IMR-90 (cell line): ENCODE measurements around the gene STARD10. TPM values are rescaled to one million over a fixed set of nuclear protein-coding genes. Genes with fewer than 3 reads are reported as not detected.

Experiments used
- ATAC-seq: fragments of 200-7000 bp; cut with Tn5 transposase; 2 replicates; pipeline ENCODE4 v1.9.1; 2020; ENCODE audit warnings: low read depth, mild to moderate bottlenecking, moderate library complexity
- BruUV-seq: library from RNA; stranded (reverse); fragments of 400-500 nt; replicated peaks from 2 replicates; lab custom pipeline; 2021; lab: Mats Ljungman, UMichigan
- CTCF ChIA-PET: fragments of 300-600 bp; formaldehyde crosslinking; extraction: SDS; loops from one replicate; lab custom pipeline; 2021; ENCODE audit warnings: antibody characterized with exemption; lab: Yijun Ruan, JAX
- POLR2A ChIA-PET: fragments of 300-600 bp; sonication (Branson Sonifier 250); formaldehyde crosslinking; loops from one replicate; lab custom pipeline; 2022; ENCODE audit warnings: antibody characterized with exemption; ENCODE audit not compliant: unreplicated experiment; lab: Charles Lee
- DNase-seq: peaks from one replicate; pipeline ENCODE4 v3.0.0; 2013
- H2AFZ ChIP-seq: replicated peaks from 2 replicates; pipeline ENCODE3; 2013; ENCODE audit warnings: low read length, mild to moderate bottlenecking; ENCODE audit not compliant: poor library complexity
- H2AK5ac ChIP-seq: 2 replicates; pipeline ENCODE4 v1.6.1; 2013; ENCODE audit warnings: low read depth, low read length, inconsistent platforms
- H2AK9ac ChIP-seq: replicated peaks from 2 replicates; pipeline ENCODE3; 2013; ENCODE audit warnings: mild to moderate bottlenecking, low read depth, low read length, moderate library complexity; ENCODE audit not compliant: poor library complexity
- H2BK120ac ChIP-seq: 2 replicates; pipeline ENCODE4 v1.6.1; 2013; ENCODE audit warnings: low read depth, low read length, inconsistent platforms
- H2BK15ac ChIP-seq: 3 replicates; pipeline ENCODE4 v1.6.1; 2013; ENCODE audit warnings: low read depth, low read length, inconsistent platforms
- H2BK20ac ChIP-seq: 2 replicates; pipeline ENCODE4 v1.6.1; 2013; ENCODE audit warnings: low read depth, mild to moderate bottlenecking, inconsistent platforms, low read length, moderate library complexity
- H2BK5ac ChIP-seq: 2 replicates; pipeline ENCODE4 v1.6.1; 2013; ENCODE audit warnings: mild to moderate bottlenecking, low read depth, low read length, inconsistent platforms; ENCODE audit not compliant: poor library complexity, severe bottlenecking
- H3K14ac ChIP-seq: replicated peaks from 2 replicates; pipeline ENCODE4 v1.6.1; 2013; ENCODE audit warnings: low read depth, low read length, inconsistent platforms
- H3K18ac ChIP-seq: 2 replicates; pipeline ENCODE4 v1.6.1; 2013; ENCODE audit warnings: low read depth, low read length, control low read depth
- H3K23ac ChIP-seq: 2 replicates; pipeline ENCODE4 v1.6.1; 2013; ENCODE audit warnings: low read depth, low read length, inconsistent platforms
- H3K27ac ChIP-seq: 2 replicates; pipeline ENCODE4 v1.5.1; 2013; ENCODE audit warnings: mild to moderate bottlenecking, control low read depth, low read length; ENCODE audit not compliant: insufficient read depth
- H3K27me3 ChIP-seq: 2 replicates; pipeline ENCODE4 v1.6.1; 2013; ENCODE audit warnings: low read length; ENCODE audit not compliant: control insufficient read depth, insufficient read depth
- H3K36me3 ChIP-seq: 2 replicates; pipeline ENCODE4 v1.6.1; 2013; ENCODE audit warnings: low read length, mixed read lengths; ENCODE audit not compliant: control insufficient read depth, insufficient read depth
- H3K4ac ChIP-seq: 2 replicates; pipeline ENCODE4 v1.6.1; 2013; ENCODE audit warnings: low read depth, low read length, inconsistent platforms
- H3K4me1 ChIP-seq: 2 replicates; pipeline ENCODE4 v1.6.1; 2013; ENCODE audit warnings: low read length, mixed read lengths; ENCODE audit not compliant: control insufficient read depth, insufficient read depth
- H3K4me2 ChIP-seq: 2 replicates; pipeline ENCODE4 v1.6.1; 2013; ENCODE audit warnings: low read depth, mild to moderate bottlenecking, control low read depth, low read length, moderate library complexity
- H3K4me3 ChIP-seq: 2 replicates; pipeline ENCODE4 v1.5.1; 2013; ENCODE audit warnings: low read depth, mild to moderate bottlenecking, control low read depth, low read length, moderate library complexity; ENCODE audit not compliant: insufficient read depth
- H3K56ac ChIP-seq: 2 replicates; pipeline ENCODE4 v1.6.1; 2013; ENCODE audit warnings: low read length, inconsistent platforms; ENCODE audit not compliant: insufficient read depth; ENCODE audit errors: extremely low read depth
- H3K79me1 ChIP-seq, 2 experiments: 2 replicates each; pipeline ENCODE4 v1.6.1; 2013; ENCODE audit warnings: low read length in 2 of 2, inconsistent platforms in 1 of 2, low read depth in 1 of 2
- H3K9ac ChIP-seq: 2 replicates; pipeline ENCODE4 v1.6.1; 2013; ENCODE audit warnings: low read depth, low read length, control low read depth
- H3K9me1 ChIP-seq: 2 replicates; pipeline ENCODE4 v1.6.1; 2013; ENCODE audit warnings: low read length, inconsistent platforms; ENCODE audit not compliant: insufficient read depth
- H3K9me3 ChIP-seq: 2 replicates; pipeline ENCODE4 v1.6.1; 2013; ENCODE audit warnings: low read length; ENCODE audit not compliant: control insufficient read depth, insufficient read depth
- H4K20me1 ChIP-seq: 2 replicates; pipeline ENCODE4 v1.6.1; 2013; ENCODE audit warnings: low read length, inconsistent platforms; ENCODE audit not compliant: insufficient read depth
- H4K5ac ChIP-seq: 2 replicates; pipeline ENCODE4 v1.6.1; 2013; ENCODE audit warnings: mild to moderate bottlenecking, low read depth, low read length, control low read depth
- H4K8ac ChIP-seq, 2 experiments: 2 replicates each; pipeline ENCODE4 v1.6.1; 2013; ENCODE audit warnings: low read depth in 2 of 2, low read length in 2 of 2, control low read depth in 1 of 2, inconsistent platforms in 1 of 2
- H4K91ac ChIP-seq: 2 replicates; pipeline ENCODE4 v1.6.1; 2013; ENCODE audit warnings: low read depth, low read length, inconsistent platforms; ENCODE audit not compliant: insufficient read depth
- CEBPB ChIP-seq: IDR thresholded peaks from 2 replicates; pipeline ENCODE4 v1.6.1; 2012; ENCODE audit warnings: low read depth, low read length, improper control_type of control experiment
- CHD1 ChIP-seq: IDR thresholded peaks from 2 replicates; pipeline ENCODE4 v1.6.1; 2012; ENCODE audit warnings: low read depth, low read length, improper control_type of control experiment
- CTCF ChIP-seq: conservative IDR thresholded peaks from 2 replicates; pipeline ENCODE4 v1.5.1; 2012; ENCODE audit warnings: mild to moderate bottlenecking, low read depth, low read length, improper control_type of control experiment
- ELK1 ChIP-seq: fragments of 150-350 bp; IDR thresholded peaks from 2 replicates; pipeline ENCODE4 v1.6.1; 2016; ENCODE audit warnings: low read depth, mild to moderate bottlenecking, low read length, moderate library complexity, borderline replicate concordance
- FOS ChIP-seq: fragments of 150-350 bp; IDR thresholded peaks from 2 replicates; pipeline ENCODE4 v1.6.1; 2016; ENCODE audit warnings: low read depth, low read length
- MAFK ChIP-seq: IDR thresholded peaks from 2 replicates; pipeline ENCODE4 v1.6.1; 2012; ENCODE audit warnings: low read depth, low read length, improper control_type of control experiment
- MAZ ChIP-seq: IDR thresholded peaks from 2 replicates; pipeline ENCODE4 v1.6.1; 2012; ENCODE audit warnings: low read depth, mild to moderate bottlenecking, low read length, improper control_type of control experiment, moderate library complexity, borderline replicate concordance
- MXI1 ChIP-seq: IDR thresholded peaks from 2 replicates; pipeline ENCODE4 v1.6.1; 2012; ENCODE audit warnings: low read depth, mild to moderate bottlenecking, low read length, moderate library complexity, borderline replicate concordance
- NFE2L2 ChIP-seq: fragments of 150-350 bp; IDR thresholded peaks from 2 replicates; pipeline ENCODE4 v1.6.1; 2016; ENCODE audit warnings: low read depth, mild to moderate bottlenecking, low read length
- POLR2A ChIP-seq: IDR thresholded peaks from 2 replicates; pipeline ENCODE4 v1.6.1; 2012; ENCODE audit warnings: mild to moderate bottlenecking, low read depth, low read length
- RAD21 ChIP-seq: IDR thresholded peaks from 2 replicates; pipeline ENCODE4 v1.6.1; 2012; ENCODE audit warnings: low read length, improper control_type of control experiment
- RFX5 ChIP-seq: IDR thresholded peaks from 2 replicates; pipeline ENCODE4 v1.8.0; 2012; ENCODE audit warnings: low read depth, mild to moderate bottlenecking, low read length, moderate library complexity
- SMC3 ChIP-seq: fragments of 150-350 bp; IDR thresholded peaks from 2 replicates; pipeline ENCODE4 v1.6.1; 2016; ENCODE audit warnings: low read depth, mild to moderate bottlenecking, antibody characterized with exemption, low read length, moderate library complexity
- WGBS, 2 experiments: methylation state at CpG; one replicate each; pipeline versions ENCODE4 v1.1.5 to v1.1.7; 2013; ENCODE audit warnings: missing lambda C conversion rate in 2 of 2; ENCODE audit not compliant: insufficient read length in 1 of 2; ENCODE audit errors: extremely low coverage in 2 of 2; 5-methylcytosine and 5-hydroxymethylcytosine counted together
- dilution Hi-C: fragments of 300-500 bp; cut with HindIII; formaldehyde crosslinking; loops from one replicate; pipeline ENCODE4 v1.14.3; 2018; ENCODE audit warnings: low sequenced_read_pairs; ENCODE audit not compliant: unreplicated experiment
- in situ Hi-C: fragments of 300-500 bp; cut with MboI; formaldehyde crosslinking; loops from 3 replicates; pipeline ENCODE4 v1.14.3; 2019; ENCODE audit warnings: low sequenced_read_pairs, inconsistent platforms, mixed read lengths
- intact Hi-C: fragments of 100-400 bp; cut with micrococcal nuclease; formaldehyde crosslinking; loops from 2 replicates; pipeline ENCODE4 v1.10.0; 2022
- polyA plus RNA-seq, 3 experiments: library from polyadenylated mRNA; depleted of rRNA; stranded (reverse); fragments of >200 nt; gene quantifications; 2 replicates each; pipeline ENCODE4 v1.2.3, GENCODE V29; 2012; ENCODE audit warnings: low replicate concordance in 1 of 3
- total RNA-seq: library from RNA; depleted of rRNA; stranded (reverse); fragments of >200 nt; gene quantifications from 2 replicates; pipeline ENCODE4 v1.2.3, GENCODE V29; 2012

STARD10 gene
- total and polyA plus RNA-seq, 2 of the 4 experiments (the other 2 are of a cell fraction), result 23.8 to 37.4 TPM

- intact Hi-C loops, result no loop called here
- no peak for ATAC-seq
These were observed 32.5 kb upstream of the STARD10 start for GRCh38 chr11:72826191-72826941.

More at GRCh38 chr11:72826191-72826941, 32.5 kb upstream of the STARD10 start:
- Histone ChIP-seq H3K27me3 (no peaks in the 10 kb centered on the region), H4K5ac (no peak overlapping the region), H3K4me3 (no peak overlapping the region), H4K20me1 (peaks cover 5% of the 10 kb centered on the region; the same call in 1 of the 2 replicates), H3K56ac (no peak overlapping the region), H3K14ac (no peak overlapping the region), H2BK120ac (no peak overlapping the region), H3K18ac (no peak overlapping the region), H2BK5ac (no peak overlapping the region), H2BK20ac (no peak overlapping the region), H3K4me1 (peaks cover 6% of the 10 kb centered on the region), H2BK15ac (no peak overlapping the region), H3K36me3 (no peaks in the 10 kb centered on the region), H2AFZ (no peak overlapping the region), H4K91ac (no peak overlapping the region), H3K9me1 (peaks cover 3% of the 10 kb centered on the region), H4K8ac (no peak overlapping the region), H3K9ac (no peak overlapping the region), H3K4ac (no peak overlapping the region), H2AK5ac (no peak overlapping the region), H3K9me3 (no peaks in the 10 kb centered on the region), H3K27ac (no peak overlapping the region), H3K23ac (no peak overlapping the region), H2AK9ac (no peak overlapping the region), H3K4me2 (no peak overlapping the region), H3K79me1 (no peaks in the 10 kb centered on the region; a peak in 1 of 4 replicates)
- ChIA-PET CTCF (interaction anchor here (2.8 kb wide), 1 partner anchor 352 kb away, joined by 11 read pairs; no protein-coding TSS in a partner anchor), POLR2A (no interaction called here)
- BruUV-seq, result no TSS peak
- in situ Hi-C loops (loop anchor here (5.0 kb wide), 1 partner anchor 416 kb away; no protein-coding TSS in a partner anchor), dilution Hi-C loops (no loop called here)
- no peak for DNase-seq
- 90% methylated on average over 2 of the region's 15 CpGs; no CpG with 5 or more reads in 1 of the 2 experiments for WGBS, 2 experiments
- no peak for TF ChIP-seq ELK1
- TF ChIP-seq MAFK, result no peak
- no peak for TF ChIP-seq RAD21
- TF ChIP-seq NFE2L2, result no peak
- TF ChIP-seq CEBPB, result no peak
- no peak for TF ChIP-seq MAZ
- no peak for TF ChIP-seq POLR2A
- TF ChIP-seq CTCF, result no peak
- TF ChIP-seq FOS, result no peak
- TF ChIP-seq RFX5, result no peak
- TF ChIP-seq CHD1, result no peak
- TF ChIP-seq MXI1, result no peak
- TF ChIP-seq SMC3, result no peak
